Chondrocyte (in vitro differentiated cells): ENCODE results near the gene MRPL33. TPM values are rescaled to one million over a fixed set of nuclear protein-coding genes. Genes with fewer than 3 reads are reported as not detected.

Experiments used
- DNase-seq: peaks from one replicate; pipeline ENCODE4 v3.0.0; 2021; ENCODE audit warnings: mixed read lengths, low spot score
- H3K27ac Mint-ChIP-seq: one replicate; pipeline ENCODE4 v1.8.0; 2021; ENCODE audit warnings: mild to moderate bottlenecking, moderate library complexity, mixed read lengths; ENCODE audit not compliant: unreplicated experiment
- H3K27me3 Mint-ChIP-seq: 2 replicates; pipeline ENCODE4 v1.8.0; 2021; ENCODE audit warnings: low read depth, mixed read lengths
- H3K36me3 Mint-ChIP-seq: 2 replicates; pipeline ENCODE4 v1.8.0; 2021; ENCODE audit warnings: low read depth, mixed read lengths
- H3K4me1 Mint-ChIP-seq: 2 replicates; pipeline ENCODE4 v1.8.0; 2021; ENCODE audit warnings: low read depth, mild to moderate bottlenecking, mixed read lengths
- H3K4me3 Mint-ChIP-seq: one replicate; pipeline ENCODE4 v1.8.0; 2021; ENCODE audit warnings: mild to moderate bottlenecking, moderate library complexity, mixed read lengths; ENCODE audit not compliant: unreplicated experiment
- H3K9me3 Mint-ChIP-seq: 2 replicates; pipeline ENCODE4 v1.8.0; 2021; ENCODE audit warnings: low read depth, mixed read lengths
- total RNA-seq: library from RNA; stranded (reverse); gene quantifications from 3 replicates; pipeline ENCODE4 v1.2.1, GENCODE V29; 2021
- TF ChIP-seq, protein P1 (sequence below): fragments of 200-600 bp; sonication (generic); IDR thresholded peaks from 2 replicates; pipeline ENCODE4 v1.5.0; 2021; ENCODE audit warnings: antibody characterized with exemption, mild to moderate bottlenecking, moderate library complexity

Gene MRPL33
- total RNA-seq, 1 donor from 2014 or later, result 59.9 TPM

DNA sequence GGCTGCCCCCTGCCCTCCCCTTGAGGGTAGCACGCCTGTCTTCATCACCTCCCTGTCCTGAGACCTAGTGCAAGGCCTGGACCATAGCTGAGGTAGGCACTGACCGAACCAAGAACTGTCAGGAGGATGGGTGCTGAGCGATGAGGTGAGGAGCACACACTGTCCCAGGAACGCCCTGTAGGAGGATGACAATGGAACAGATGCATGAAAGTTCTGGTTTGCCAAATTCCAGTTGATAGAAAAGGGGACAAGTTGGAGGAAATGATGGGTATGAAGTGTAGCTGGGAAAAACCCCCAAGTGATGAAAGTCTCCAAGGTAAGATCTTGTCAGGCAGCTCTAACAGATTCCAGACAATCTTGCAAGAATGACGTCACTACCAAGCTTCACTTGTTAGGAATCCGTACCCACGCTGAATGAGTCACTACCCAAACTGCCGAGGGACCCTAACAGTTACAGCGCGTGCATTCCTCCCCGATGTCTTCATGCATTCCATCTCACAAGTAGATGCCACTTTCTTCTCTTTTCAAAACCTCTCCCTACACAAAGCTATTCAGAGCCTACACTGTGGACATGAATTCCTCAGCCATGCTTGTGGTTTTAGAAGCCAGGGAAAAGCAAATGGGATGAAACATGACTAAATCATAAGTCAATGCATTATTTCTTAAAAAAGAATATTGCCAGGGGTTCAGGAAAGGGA, 27.6 kb downstream of the MRPL33 start:
- peak overlapping the region; percentile 15 for H3K4me3 Mint-ChIP-seq
- DNase-seq, result no peak
- no peaks in the 10 kb centered on the region for H3K27me3 Mint-ChIP-seq
- TF ChIP-seq, protein P1, sequence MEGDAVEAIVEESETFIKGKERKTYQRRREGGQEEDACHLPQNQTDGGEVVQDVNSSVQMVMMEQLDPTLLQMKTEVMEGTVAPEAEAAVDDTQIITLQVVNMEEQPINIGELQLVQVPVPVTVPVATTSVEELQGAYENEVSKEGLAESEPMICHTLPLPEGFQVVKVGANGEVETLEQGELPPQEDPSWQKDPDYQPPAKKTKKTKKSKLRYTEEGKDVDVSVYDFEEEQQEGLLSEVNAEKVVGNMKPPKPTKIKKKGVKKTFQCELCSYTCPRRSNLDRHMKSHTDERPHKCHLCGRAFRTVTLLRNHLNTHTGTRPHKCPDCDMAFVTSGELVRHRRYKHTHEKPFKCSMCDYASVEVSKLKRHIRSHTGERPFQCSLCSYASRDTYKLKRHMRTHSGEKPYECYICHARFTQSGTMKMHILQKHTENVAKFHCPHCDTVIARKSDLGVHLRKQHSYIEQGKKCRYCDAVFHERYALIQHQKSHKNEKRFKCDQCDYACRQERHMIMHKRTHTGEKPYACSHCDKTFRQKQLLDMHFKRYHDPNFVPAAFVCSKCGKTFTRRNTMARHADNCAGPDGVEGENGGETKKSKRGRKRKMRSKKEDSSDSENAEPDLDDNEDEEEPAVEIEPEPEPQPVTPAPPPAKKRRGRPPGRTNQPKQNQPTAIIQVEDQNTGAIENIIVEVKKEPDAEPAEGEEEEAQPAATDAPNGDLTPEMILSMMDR, result no peak
- H3K36me3 Mint-ChIP-seq, result no peaks in the 10 kb centered on the region
- peaks cover 63% of the 10 kb centered on the region for H3K4me1 Mint-ChIP-seq
- no peaks in the 10 kb centered on the region for H3K9me3 Mint-ChIP-seq
- peak overlapping the region; percentile 98 for H3K27ac Mint-ChIP-seq

GRCh38 chr2:27799646-27800010, 28.1 kb downstream of the MRPL33 start:
- DNase-seq, result no peak
- Mint-ChIP-seq H3K4me3 (no peak overlapping the region), H3K27me3 (no peaks in the 10 kb centered on the region), H3K4me1 (peaks cover 65% of the 10 kb centered on the region), H3K9me3 (no peaks in the 10 kb centered on the region), H3K36me3 (no peaks in the 10 kb centered on the region), H3K27ac (peak overlapping the region; percentile 98)
- TF ChIP-seq, protein P1, result peak; percentile 30

GRCh38 chr2:27800856-27801255, 29.3 kb downstream of the MRPL33 start:
- peaks cover 61% of the 10 kb centered on the region for H3K4me1 Mint-ChIP-seq
- no peaks in the 10 kb centered on the region for H3K36me3 Mint-ChIP-seq
- no peak overlapping the region for H3K4me3 Mint-ChIP-seq
- TF ChIP-seq, protein P1, result no peak
- H3K27me3 Mint-ChIP-seq, result no peaks in the 10 kb centered on the region
- DNase-seq, result no peak
- peak overlapping the region; percentile 98 for H3K27ac Mint-ChIP-seq
- no peaks in the 10 kb centered on the region for H3K9me3 Mint-ChIP-seq

DNA sequence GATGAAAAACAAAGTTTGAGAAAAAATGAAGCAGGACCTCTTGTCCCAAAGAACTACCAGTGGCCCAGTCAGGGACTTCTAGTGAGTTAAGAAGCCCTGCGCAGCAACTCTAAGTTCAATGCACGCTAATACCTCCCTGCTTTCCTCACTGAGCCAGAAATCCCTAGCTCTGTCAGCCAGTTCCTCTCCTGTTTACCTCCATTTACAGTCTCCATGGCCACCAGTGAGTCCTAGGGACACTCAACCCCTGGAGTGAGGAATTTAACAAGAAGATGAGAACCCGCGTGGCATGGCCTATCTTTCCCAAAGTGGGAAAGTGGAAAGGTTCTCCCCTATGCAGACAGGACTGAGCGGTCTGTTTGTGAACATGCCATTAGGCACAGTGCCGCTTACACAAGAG, 31.0 kb downstream of the MRPL33 start:
- Mint-ChIP-seq H3K9me3 (no peaks in the 10 kb centered on the region), H3K27me3 (no peaks in the 10 kb centered on the region), H3K4me3 (no peak overlapping the region), H3K36me3 (no peaks in the 10 kb centered on the region), H3K4me1 (peaks cover 47% of the 10 kb centered on the region), H3K27ac (no peak overlapping the region)
- DNase-seq, result no peak
- TF ChIP-seq, protein P1, result no peak

GRCh38 chr2:27803046-27803445, 31.5 kb downstream of the MRPL33 start:
- Mint-ChIP-seq H3K27ac (no peak overlapping the region), H3K27me3 (no peaks in the 10 kb centered on the region), H3K36me3 (no peaks in the 10 kb centered on the region), H3K9me3 (no peaks in the 10 kb centered on the region), H3K4me3 (no peak overlapping the region), H3K4me1 (peaks cover 43% of the 10 kb centered on the region)
- no peak for DNase-seq
- TF ChIP-seq, protein P1, result no peak
